GM18502 (cell line): Measurements from ENCODE around the gene ZNF629.
A peak's percentile ranks its signal among the peaks of the same experiment; 100 is the strongest.

Experiments used
- ATAC-seq: cut with Tn5 transposase; IDR thresholded peaks from one replicate; pipeline ENCODE4 v1.9.1; 2021; ENCODE audit warnings: mild to moderate bottlenecking; ENCODE audit not compliant: unreplicated experiment, poor library complexity

ZNF629 gene

DNA sequence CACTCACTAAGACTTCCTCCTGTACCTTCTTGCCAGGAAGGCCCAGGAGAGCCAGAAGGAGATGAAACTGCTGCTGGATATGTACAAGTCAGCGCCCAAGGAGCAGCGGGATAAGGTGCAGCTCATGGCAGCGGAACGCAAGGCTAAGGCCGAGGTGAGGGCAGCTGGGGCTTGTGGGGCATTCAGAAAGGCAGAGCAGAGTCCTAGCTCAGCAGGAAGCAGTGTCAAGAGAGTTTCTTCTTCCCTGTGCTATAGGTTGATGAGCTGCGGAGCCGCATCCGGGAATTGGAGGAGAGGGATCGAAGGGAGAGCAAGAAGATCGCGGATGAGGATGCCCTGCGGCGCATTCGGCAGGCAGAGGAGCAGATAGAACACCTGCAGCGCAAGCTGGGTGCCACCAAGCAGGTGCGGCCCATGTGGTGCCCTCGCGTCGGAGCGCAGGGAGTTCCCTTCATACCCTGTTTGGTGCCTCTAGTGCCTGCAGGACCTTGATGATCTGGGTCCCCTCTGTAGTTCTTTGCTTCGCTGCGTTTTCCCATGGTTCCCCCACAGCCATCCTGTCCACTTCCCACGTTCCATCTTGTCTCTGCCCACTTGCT lies 18.3 kb downstream of the ZNF629 start:
- no peak for ATAC-seq

DNA sequence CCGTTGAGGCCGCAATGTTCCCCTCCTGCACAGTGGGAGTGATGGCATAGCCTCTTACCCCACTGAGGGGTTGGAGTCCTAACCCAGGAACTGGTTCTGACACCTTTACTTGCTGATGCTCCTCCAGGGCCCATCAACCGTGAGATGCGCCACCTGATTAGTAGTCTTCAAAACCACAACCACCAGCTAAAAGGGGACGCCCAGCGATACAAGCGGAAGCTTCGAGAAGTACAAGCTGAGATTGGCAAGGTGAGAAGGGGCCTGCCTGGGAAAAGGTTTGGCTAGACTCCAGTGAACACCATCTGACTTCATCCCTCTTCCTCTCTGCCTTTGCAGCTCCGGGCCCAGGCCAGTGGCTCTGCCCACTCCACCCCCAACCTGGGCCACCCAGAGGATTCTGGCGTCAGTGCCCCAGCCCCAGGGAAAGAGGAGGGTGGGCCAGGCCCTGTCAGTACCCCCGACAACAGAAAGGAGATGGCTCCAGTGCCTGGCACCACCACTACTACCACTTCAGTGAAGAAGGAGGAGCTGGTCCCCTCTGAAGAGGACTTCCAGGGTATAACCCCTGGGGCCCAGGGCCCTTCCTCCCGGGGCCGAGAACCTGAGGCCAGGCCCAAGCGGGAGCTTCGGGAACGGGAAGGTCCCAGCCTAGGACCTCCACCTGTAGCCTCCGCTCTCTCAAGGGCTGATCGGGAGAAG lies 19.1 kb downstream of the ZNF629 start:
- ATAC-seq = no peak

GRCh38 chr16:30766933-30767284 lies 20.1 kb downstream of the ZNF629 start:
- ATAC-seq = no peak

- no peak for ATAC-seq
Observed at GRCh38 chr16:30766206-30766932, 20.6 kb downstream of the ZNF629 start.

DNA sequence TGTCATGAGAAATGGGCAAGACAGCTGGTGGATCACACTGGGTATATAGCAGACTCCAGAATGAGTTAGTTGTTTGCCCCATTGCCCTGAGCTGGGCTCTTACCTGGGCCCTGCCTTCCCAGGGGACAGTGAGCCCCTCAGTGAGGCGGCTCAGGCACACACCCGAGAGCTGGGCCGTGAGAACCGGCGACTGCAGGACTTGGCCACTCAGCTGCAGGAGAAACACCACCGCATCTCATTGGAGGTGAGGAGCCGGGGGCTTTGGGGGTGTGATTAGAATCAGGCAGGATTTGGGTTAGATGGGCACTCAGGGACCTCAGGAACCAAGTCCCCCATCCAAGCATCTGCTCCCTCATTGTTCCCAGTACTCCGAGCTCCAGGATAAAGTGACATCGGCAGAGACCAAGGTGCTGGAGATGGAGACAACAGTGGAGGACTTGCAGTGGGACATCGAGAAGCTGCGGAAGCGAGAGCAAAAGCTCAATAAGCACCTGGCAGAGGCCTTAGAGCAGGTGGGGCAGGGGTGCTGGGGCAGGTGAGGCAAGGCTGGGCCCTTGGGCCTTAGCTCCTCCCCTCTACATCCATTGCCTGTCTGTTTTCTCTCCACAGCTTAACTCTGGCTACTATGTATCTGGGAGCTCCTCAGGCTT lies 22.1 kb downstream of the ZNF629 start:
- ATAC-seq = no peak

DNA sequence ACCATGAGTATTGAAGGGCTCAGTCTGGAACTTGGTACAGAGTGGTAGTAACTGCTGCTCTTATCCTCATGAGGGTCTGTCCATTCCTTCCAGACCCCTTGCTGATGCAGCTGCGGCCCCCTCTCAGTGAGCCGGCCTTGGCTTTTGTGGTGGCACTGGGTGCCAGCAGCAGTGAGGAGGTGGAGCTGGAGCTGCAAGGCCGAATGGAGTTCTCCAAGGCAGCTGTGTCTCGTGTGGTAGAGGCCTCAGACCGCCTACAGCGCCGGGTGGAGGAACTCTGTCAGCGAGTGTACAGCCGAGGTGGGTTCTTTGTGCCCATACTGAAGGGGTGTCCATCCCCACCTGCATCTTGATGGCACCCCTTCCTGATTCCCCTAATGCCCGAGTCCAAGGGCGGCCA lies 22.9 kb downstream of the ZNF629 start:
- ATAC-seq = no peak

DNA sequence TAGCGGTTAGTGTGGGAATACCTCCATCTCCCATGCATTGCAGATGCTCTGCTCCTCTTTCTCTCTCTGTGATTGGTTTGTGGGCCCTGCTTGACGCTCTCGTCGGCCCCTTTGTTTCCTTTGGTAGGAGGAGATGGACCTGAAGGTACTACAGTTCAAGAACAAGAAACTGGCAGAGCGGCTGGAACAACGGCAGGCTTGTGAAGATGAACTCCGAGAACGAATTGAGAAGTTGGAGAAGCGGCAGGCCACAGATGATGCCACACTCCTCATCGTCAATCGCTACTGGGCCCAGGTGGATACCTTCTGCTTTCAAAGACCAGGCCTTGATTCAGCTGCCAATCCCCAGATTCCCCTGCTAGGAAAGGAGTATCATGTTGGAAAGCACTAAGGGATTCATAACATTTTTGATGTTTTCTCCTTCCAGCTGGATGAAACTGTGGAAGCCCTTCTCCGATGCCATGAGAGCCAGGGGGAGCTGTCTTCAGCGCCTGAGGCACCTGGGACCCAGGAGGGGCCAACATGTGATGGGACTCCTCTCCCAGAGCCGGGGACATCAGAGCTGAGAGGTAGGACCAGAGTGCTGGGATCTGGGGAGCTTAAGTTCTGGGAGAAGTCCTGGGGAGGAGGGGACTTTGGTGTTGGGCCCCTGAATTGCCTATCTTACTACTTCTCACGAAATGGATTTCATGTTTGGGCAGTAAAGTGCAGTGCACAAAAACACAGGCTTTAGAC lies 23.8 kb downstream of the ZNF629 start:
- ATAC-seq = no peak

DNA sequence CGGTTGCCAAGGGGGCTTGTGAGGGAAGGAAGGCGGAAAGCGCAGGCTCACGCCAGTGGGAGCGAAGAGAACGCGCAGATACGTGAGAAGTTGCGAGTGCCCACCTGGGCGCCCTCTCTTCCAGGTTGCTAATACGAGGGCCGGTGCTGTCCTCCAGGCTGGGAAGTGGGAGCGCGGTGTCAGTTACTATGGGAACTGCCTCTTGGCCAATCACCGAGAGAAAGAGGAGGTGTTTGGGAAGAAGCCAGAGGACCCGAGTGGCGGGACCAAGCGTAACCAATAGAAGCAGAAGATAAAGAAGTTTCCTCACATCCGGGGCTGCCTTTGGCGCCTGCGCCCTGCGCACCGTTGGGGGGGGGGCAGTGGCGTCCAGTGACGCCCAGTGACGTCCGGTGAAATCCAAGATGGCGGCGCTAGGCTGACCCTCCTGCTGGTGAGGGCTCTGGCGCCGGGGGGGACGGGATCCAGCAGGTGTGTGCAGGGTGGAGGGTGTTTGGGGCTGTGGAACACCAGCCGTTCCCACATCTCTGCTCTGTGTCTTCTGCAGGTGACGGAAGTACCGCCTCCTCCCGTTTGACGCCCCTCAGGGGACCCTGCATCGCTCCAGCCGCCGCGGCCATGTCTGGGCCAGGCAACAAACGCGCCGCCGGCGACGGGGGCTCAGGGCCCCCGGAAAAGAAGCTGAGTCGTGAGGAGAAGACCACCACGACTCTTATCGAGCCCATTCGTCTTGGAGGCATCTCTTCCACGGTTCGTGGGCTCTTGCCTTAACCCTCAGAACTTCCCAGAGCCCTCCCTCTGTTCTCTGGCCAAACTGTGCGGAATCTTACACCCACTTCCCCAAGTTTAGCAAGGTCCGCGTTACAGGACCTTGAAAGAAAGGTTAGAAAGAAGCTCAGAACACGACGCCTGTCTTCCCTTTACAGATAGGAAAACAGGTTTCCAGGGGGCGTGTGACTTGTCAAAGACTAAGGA lies 24.8 kb downstream of the ZNF629 start, which contains the start of the genes CFAP119 and RNF40:
TSS of gene CFAP119 (minus strand) at position 135 of the 975 bp plus-strand sequence. CDS start 314 bp downstream, outside the sequence.
TSS of gene RNF40 (plus strand) at position 395 of the 975 bp plus-strand sequence. CDS start at position 619, 224 bp downstream.
- peak; percentile 90 for ATAC-seq

DNA sequence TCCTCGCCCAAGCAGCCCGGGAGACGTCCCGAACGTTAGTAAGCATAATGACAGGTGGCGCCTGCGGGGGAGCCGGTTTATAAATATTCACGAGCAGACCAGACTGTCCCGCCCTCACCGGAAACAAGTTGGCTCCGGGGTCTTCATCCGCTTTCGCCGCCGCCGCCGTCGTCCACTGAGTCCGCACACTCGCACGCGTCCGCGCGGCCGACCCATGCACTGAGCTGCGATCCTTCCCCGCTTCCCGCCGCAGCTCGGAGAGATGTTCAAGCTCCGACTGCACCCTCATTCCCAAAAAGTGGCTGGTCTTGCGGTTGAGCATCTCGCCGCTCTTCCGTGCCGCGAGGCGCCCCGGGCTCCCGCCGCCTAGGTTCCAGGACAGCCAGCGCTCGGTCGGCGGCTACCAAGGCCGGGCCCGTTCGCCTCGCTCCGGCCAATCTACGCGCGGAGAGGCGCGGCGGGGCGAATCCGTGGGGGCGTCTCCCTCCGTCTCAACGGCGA lies 25.5 kb downstream of the ZNF629 start:
- ATAC-seq = peak; percentile 30

DNA sequence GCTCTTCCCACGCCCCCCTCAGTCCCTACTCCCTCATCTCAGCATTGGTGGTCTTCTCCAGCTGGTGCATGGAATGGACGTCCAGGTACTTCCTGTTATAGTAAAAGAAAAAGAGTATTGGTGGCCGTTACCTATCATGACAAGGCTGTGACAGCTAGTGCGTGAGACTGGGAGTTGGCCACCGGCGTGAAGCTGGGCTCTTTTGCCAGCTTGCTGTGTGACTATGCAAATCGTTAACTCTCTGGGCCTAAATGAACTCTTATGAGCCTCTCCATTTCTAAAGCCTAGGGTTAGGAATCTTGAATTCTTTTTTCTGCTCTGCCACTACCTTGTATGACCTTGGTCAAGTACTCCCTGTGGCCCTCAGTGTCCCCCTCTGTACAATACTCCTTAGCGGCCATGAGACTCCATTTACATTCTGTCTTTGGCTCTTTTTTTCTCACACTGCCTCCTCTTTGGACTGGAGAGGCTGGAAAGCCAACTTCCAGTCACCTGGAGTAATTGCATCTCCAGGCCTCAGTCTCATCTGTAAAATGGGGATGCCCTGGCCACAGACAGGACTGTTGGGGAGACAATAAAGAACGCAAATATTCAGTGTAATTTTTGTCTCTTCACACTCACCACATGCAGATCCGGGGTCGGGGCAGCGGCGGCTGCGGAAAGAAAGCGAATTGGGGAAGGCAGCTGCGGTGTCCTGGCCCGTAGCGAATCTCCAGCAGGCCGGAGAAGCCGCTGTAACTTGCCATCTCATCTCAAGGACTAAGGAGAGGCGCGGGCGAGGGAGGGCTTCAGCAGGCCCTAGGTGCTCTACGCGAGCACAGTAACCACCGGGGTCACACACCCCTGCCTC lies 26.2 kb downstream of the ZNF629 start:
- ATAC-seq = no peak

DNA sequence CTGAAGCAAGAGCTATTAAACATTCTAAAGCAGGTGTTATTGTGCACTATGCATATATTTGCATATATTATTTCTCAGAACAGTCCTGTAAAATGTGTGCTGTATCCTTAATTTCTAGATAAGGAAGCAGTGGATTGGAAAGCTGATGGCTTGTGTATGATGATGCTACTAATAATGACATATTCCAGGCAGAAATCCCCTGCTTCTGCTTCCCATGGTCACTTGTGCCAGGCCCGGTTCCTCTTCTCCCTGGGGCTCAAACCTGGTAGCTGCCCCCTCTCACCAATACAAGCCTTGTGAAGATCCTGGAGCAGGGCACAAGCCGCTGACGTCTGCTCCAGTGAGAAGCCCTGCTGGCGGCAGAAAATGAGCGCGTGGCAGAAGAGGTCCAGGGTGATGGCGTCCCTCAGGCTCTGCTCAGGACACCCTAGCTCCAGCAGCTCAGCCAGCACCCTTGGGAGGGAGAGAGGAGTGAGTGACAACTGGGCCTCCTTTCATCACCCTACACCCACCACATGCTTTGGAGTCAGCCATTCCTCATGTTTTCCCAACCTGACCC lies 26.9 kb downstream of the ZNF629 start:
- no peak for ATAC-seq

DNA sequence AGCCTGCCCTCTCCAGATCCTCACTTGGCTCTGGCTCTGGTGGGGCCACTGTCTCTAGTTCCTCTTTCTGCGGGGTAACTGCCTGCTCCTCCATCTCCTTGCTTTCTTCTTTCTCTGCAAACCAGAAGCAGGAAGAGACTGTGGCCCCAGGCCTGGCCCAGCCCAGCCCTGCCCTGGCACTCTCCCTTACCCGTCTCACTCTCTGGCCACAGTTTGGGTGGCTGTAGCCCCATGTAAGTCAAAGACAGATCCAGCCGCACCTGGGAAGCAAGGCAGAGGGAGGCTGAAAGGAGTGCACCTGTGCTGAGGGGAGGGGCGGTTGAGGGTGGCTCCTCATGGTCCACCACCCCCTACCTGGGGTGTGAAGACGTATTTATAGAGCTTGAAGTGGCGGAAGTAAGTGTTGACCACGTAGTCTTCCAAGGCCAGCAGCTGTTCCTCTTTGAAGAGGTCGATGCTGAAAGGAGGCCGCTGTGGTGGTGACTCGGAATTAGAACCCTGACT lies 28.0 kb downstream of the ZNF629 start:
- ATAC-seq = no peak

DNA sequence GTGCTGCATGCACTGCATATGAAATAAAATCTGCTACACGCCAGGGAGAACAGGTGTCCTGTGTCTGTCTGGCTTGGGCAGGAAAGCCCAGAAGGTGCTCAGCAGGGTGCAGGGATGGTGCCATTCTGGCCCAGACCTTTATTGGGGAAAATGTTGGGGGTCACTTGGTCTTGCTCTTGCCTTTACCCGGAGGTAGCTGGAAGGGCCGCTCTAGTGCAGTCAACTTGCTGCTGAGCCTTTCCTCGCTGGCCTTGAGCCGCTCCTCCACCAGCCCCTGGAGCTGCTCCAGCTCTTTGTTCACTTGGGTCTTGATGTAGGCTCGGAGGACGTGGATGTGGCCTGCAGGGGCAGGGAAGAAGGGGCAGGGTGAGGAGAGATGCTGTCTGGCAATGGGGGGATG lies 29.7 kb downstream of the ZNF629 start:
- no peak for ATAC-seq

DNA sequence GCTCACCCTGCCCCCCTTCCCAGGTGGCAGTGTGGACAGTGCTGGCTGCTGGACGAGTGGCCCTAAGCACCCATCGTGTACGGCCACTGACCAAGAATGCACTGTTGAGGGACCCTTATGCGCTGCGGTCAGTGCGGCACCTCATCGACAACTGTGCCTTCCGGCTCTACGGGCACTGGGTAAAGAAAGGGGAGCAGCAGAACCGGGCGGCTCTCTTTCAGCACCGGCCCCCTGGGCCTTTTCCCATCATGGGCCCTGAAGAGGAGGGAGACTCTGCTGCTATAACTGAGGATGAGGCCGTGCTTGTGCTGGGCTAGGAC lies 30.3 kb downstream of the ZNF629 start:
- ATAC-seq = no peak

DNA sequence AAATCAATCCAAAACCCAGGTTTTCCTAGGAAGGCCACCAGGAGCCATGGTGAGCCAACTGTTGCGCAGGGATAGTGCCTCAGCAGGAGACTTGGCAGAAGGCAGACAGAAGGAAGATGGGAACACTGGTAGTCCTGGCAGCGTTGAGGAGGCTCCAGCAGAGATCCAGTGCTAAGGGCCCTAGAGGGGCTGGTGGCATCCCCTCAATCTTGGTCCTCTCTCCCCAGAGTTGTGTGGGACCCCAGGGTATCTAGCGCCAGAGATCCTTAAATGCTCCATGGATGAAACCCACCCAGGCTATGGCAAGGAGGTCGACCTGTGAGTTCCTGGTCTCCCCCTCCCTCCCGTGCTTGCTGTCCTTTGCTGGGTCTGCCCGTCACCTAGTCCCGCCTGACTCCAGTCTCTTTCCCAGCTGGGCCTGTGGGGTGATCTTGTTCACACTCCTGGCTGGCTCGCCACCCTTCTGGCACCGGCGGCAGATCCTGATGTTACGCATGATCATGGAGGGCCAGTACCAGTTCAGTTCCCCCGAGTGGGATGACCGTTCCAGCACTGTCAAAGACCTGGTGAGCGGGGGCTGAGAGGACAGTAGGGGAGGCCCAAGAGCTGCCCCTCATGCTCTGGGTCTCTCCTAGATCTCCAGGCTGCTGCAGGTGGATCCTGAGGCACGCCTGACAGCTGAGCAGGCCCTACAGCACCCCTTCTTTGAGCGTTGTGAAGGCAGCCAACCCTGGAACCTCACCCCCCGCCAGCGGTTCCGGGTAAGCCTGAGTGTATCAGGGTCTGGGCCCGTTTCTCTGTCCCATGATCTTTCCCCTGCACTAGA lies 30.8 kb downstream of the ZNF629 start:
- no peak for ATAC-seq

DNA sequence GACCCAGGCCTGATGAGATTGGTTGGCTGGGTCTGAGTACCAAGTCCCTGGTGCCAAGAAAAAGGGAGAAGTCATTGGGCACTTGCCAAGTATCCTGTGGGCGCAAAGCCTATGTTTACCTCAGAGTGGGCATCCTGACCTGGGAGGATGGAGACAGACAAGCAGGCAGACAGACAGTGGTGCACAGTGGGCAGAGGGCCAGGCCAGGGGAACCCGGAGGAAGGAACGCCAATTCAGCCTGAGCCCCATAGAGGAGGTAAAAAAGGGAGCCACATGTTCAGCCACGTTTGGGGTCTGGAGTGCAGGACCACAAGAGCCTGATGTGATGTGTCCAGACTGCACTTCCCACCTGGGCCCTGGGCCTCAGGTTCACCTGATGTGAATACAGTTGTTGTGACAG lies 33.4 kb downstream of the ZNF629 start:
- ATAC-seq = no peak
